Central memory CD8-positive, alpha-beta T cell (primary cell): ENCODE measurements around the gene KAT6B.

Source experiments
- ATAC-seq: fragments of 150-1000 bp; cut with Tn5 transposase; replicated peaks from 2 replicates; pipeline ENCODE4 v1.10.0; 2022; ENCODE audit warnings: mild to moderate bottlenecking, moderate FRiP score, moderate number of reproducible peaks; ENCODE audit not compliant: poor library complexity, severe bottlenecking; ENCODE audit errors: extremely low read depth
- DNase-seq, 2 donors: peaks; one replicate each; pipeline ENCODE4 v3.0.0; 2021; ENCODE audit warnings: low spot score in 2 of 2
- H3K27ac Mint-ChIP-seq: one replicate; pipeline ENCODE4 v1.8.0; 2022; ENCODE audit warnings: low read depth, mild to moderate bottlenecking, moderate library complexity, mixed read lengths
- H3K27me3 Mint-ChIP-seq: one replicate; pipeline ENCODE4 v1.8.0; 2022; ENCODE audit warnings: mixed read lengths
- H3K36me3 Mint-ChIP-seq: one replicate; pipeline ENCODE4 v1.8.0; 2022; ENCODE audit warnings: mild to moderate bottlenecking, moderate library complexity, mixed read lengths; ENCODE audit not compliant: insufficient read depth
- H3K4me1 Mint-ChIP-seq: one replicate; pipeline ENCODE4 v1.8.0; 2022; ENCODE audit warnings: mixed read lengths
- H3K4me3 Mint-ChIP-seq: one replicate; pipeline ENCODE4 v1.8.0; 2022; ENCODE audit warnings: mild to moderate bottlenecking, moderate library complexity, mixed read lengths
- H3K9me3 Mint-ChIP-seq: one replicate; pipeline ENCODE4 v1.8.0; 2022; ENCODE audit warnings: mixed read lengths

The KAT6B gene

GRCh38 chr10:75080554-75080953 is 254.2 kb downstream of the KAT6B start:
- Mint-ChIP-seq H3K4me3 (no peak overlapping the region), H3K27me3 (no peaks in the 10 kb centered on the region), H3K36me3 (peaks cover 2% of the 10 kb centered on the region), H3K9me3 (peaks cover 6% of the 10 kb centered on the region), H3K4me1 (peaks cover 4% of the 10 kb centered on the region), H3K27ac (no peak overlapping the region)
- DNase-seq (no peak), ATAC-seq (no peak)

- Mint-ChIP-seq H3K36me3 (peaks cover 2% of the 10 kb centered on the region), H3K27me3 (no peaks in the 10 kb centered on the region), H3K9me3 (peaks cover 6% of the 10 kb centered on the region), H3K27ac (no peak overlapping the region), H3K4me3 (no peak overlapping the region), H3K4me1 (peaks cover under 1% of the 10 kb centered on the region)
- ATAC-seq (no peak), DNase-seq (no peak)
Measured at GRCh38 chr10:75081379-75081778, 255.0 kb downstream of the KAT6B start.
